GM20000 (cell line): ENCODE data around the gene ZFHX3.

Source experiments
- DNase-seq: peaks from one replicate; pipeline ENCODE4 v3.0.0; 2012; ENCODE audit warnings: low spot score
- TF ChIP-seq, protein P1 (sequence below): IDR thresholded peaks from 2 replicates; pipeline ENCODE4 v1.5.1; 2012; ENCODE audit warnings: mild to moderate bottlenecking, control low read depth; ENCODE audit errors: extremely low read depth, missing control alignments

The ZFHX3 gene

GRCh38 chr16:72970656-72971055 lies 77.3 kb downstream of the ZFHX3 start:
- no peak for DNase-seq
- TF ChIP-seq, protein P1, sequence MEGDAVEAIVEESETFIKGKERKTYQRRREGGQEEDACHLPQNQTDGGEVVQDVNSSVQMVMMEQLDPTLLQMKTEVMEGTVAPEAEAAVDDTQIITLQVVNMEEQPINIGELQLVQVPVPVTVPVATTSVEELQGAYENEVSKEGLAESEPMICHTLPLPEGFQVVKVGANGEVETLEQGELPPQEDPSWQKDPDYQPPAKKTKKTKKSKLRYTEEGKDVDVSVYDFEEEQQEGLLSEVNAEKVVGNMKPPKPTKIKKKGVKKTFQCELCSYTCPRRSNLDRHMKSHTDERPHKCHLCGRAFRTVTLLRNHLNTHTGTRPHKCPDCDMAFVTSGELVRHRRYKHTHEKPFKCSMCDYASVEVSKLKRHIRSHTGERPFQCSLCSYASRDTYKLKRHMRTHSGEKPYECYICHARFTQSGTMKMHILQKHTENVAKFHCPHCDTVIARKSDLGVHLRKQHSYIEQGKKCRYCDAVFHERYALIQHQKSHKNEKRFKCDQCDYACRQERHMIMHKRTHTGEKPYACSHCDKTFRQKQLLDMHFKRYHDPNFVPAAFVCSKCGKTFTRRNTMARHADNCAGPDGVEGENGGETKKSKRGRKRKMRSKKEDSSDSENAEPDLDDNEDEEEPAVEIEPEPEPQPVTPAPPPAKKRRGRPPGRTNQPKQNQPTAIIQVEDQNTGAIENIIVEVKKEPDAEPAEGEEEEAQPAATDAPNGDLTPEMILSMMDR, result no peak

DNA sequence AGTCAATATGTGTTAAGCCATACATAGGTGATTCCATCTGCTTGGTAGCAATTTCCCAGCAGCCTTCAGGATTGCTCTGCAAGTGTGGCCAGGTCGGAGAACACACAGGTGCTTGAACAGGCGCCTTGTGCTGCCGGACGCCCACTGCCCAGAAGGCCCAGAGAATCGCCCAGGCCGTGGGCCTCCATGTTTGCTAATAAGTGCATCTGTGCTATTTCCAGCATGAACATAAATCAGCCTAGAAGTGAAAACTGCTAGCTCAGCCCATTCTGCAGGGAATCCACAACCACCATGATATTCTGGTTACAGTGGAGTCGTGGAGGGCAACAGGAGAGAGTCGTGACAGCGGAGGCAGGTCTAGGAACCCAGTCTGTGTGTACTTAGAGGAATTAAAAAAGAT lies 78.1 kb downstream of the ZFHX3 start:
- TF ChIP-seq, protein P1, result no peak
- no peak for DNase-seq

DNA sequence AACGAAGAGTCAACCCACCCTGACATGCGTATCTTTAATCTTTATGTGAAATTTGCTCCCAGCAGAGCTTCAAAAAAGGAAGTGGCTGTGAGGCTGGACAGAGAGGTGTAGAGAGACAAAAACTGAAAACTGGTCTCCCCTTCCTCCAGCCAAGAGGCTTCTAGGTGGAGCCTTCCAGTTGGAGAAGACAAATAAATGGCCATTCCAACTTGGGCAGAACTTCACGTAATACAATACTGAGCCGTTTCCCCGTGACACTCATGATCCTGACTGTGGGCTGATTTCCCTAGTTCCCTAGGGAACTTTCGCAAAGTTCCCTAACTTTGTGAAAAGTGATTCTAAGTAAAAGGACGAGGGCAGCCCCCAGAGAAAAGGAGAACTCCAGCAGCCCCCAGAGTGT lies 78.8 kb downstream of the ZFHX3 start:
- TF ChIP-seq, protein P1, result no peak
- DNase-seq, result no peak

- no peak for DNase-seq
- TF ChIP-seq, protein P1, result no peak
Measured at GRCh38 chr16:72967941-72968340, 80.0 kb downstream of the ZFHX3 start.

DNA sequence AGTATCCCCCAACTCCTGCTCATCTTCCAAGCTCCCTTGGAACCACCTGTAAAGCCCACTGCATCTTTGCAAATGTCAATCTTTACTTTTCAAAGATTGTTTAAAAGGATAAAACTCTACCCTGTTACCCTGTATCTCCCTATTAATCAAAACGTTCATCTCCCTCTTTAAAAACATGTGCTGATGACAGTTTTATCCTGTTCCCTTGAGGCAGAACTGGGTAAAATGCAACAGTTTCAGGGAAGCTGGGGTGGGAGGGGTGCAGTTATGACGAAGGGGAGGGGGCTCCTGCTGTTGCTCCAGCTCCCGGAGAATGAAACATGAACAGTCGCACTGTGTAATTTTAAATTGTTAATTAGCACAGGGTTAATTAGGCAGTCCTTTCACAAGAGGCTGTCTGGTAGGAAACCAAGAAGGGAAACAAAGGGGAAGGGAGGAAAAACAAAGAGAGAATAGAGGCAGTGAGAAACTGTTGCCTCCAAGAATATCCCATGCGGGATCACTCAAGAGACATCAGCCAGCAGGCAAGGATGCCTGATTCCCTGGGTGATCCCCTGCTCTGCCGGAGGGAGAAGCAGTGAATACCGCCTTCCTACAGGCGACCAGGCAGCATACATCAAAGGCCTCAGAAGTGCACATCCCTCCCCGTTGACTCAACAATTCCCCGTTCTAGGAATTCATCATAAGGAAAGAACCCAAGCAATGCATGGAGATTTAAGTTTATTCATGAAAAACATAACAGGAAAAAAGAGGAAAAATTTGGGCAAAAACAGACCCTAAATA lies 84.2 kb downstream of the ZFHX3 start:
- DNase-seq, result no peak
- TF ChIP-seq, protein P1, result no peak

GRCh38 chr16:72962347-72962746 lies 85.6 kb downstream of the ZFHX3 start:
- TF ChIP-seq, protein P1, result no peak
- no peak for DNase-seq

GRCh38 chr16:72961863-72962262 lies 86.1 kb downstream of the ZFHX3 start:
- TF ChIP-seq, protein P1, result no peak
- DNase-seq, result no peak
